Measurements from ENCODE around the gene UBE2S. TPM values are rescaled to one million over a fixed set of nuclear protein-coding genes. Genes with fewer than 3 reads are reported as not detected.

UBE2S gene
- total RNA-seq, 2 donors from 2014 or later = 10.3 to 49.9 TPM

- 18% methylated on average over 36 of the region's 43 CpGs for WGBS
- peaks cover 21% of the 10 kb centered on the region for H3K27me3 ChIP-seq (replicated peaks; ENCODE audit: insufficient read depth)
Measured at GRCh38 chr19:55377356-55378131, 30.0 kb downstream of the UBE2S start.

DNA sequence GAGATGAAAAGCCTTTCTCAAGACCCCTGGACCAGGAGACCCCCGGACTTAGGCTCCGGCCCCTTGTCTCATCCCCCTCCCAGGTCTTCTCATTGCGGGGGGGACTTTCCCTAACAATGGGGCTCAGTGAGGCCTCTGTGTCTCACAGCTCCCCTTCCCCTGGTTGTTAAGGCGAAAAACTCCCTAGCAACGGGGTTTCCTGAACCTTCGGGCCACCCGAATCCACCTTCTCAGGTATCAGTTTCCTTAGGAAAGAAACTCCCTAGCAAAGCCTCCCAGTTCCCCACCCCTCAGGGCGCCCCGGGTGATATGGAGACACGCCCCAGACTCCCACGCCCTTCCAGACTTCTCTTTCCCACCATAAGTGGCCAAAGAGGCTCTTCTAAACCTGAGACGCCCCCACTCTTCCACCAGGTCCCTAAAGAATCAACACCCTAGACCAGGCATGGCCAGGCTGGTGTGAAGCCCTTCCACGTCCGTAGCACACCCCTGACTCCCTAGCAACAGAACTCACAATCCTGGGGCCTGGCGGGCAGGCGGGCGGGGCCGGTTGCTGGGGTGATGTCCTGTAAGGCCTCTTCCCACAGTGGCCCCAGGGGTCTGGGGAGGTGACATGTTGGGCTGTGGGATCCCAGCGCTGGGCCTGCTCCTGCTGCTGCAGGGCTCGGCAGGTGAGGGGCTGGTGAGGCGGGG lies 31.2 kb downstream of the UBE2S start, which contains the start of gene TMEM190:
TSS of gene TMEM190 (plus strand) at position 586 of the 693 bp plus-strand sequence. CDS start at position 614, 28 bp downstream.
- Histone ChIP-seq H3K27ac (no peak within 1 kb of the TSS), H3K4me1 (replicated peaks) (no peaks in the 10 kb centered on the region), H3K4me3 (no peak within 1 kb of the TSS), H3K27me3 (replicated peaks; ENCODE audit: insufficient read depth) (peaks cover 31% of the 10 kb centered on the region), H3K36me3 (no peaks in the 10 kb centered on the region), H3K9me3 (no peaks in the 10 kb centered on the region)
- TF ChIP-seq CTCF (IDR thresholded peaks at IDR 0.05) = no peak
- TF ChIP-seq POLR2AphosphoS5 (IDR thresholded peaks at IDR 0.05) = no peak
- TF ChIP-seq POLR2A (IDR thresholded peaks at IDR 0.05) = no peak
- intact Hi-C loops (cut with DNase I) = no loop called here
- no peak for DNase-seq (ENCODE audit: low spot score)
- 57% methylated on average over 18 of the region's 21 CpGs for WGBS

More at GRCh38 chr19:55377356-55378131, 30.0 kb downstream of the UBE2S start:
- TF ChIP-seq POLR2A (IDR thresholded peaks at IDR 0.05) = no peak
- TF ChIP-seq POLR2AphosphoS5 (IDR thresholded peaks at IDR 0.05) = no peak
- no peak for TF ChIP-seq CTCF (IDR thresholded peaks at IDR 0.05)
- Histone ChIP-seq H3K27ac (no peak overlapping the region), H3K9me3 (no peaks in the 10 kb centered on the region), H3K36me3 (no peaks in the 10 kb centered on the region), H3K4me1 (replicated peaks) (no peaks in the 10 kb centered on the region), H3K4me3 (no peak overlapping the region)
- no peak for DNase-seq (ENCODE audit: low spot score)
- intact Hi-C loops (cut with DNase I) = no loop called here

- Histone ChIP-seq H3K4me1 (replicated peaks) (peaks cover 4% of the 10 kb centered on the region), H3K36me3 (no peaks in the 10 kb centered on the region), H3K9me3 (no peaks in the 10 kb centered on the region), H3K27me3 (replicated peaks; ENCODE audit: insufficient read depth) (peaks cover 44% of the 10 kb centered on the region), H3K4me3 (no peak overlapping the region), H3K27ac (no peak overlapping the region)
- intact Hi-C loops (cut with DNase I) = no loop called here
- TF ChIP-seq POLR2A (IDR thresholded peaks at IDR 0.05) (no peak), CTCF (IDR thresholded peaks at IDR 0.05) (no peak), POLR2AphosphoS5 (IDR thresholded peaks at IDR 0.05) (no peak)
- no peak for DNase-seq (ENCODE audit: low spot score)
- WGBS = 18% methylated on average over 24 of the region's 31 CpGs
Measured at GRCh38 chr19:55373993-55374757, 33.4 kb downstream of the UBE2S start.

DNA sequence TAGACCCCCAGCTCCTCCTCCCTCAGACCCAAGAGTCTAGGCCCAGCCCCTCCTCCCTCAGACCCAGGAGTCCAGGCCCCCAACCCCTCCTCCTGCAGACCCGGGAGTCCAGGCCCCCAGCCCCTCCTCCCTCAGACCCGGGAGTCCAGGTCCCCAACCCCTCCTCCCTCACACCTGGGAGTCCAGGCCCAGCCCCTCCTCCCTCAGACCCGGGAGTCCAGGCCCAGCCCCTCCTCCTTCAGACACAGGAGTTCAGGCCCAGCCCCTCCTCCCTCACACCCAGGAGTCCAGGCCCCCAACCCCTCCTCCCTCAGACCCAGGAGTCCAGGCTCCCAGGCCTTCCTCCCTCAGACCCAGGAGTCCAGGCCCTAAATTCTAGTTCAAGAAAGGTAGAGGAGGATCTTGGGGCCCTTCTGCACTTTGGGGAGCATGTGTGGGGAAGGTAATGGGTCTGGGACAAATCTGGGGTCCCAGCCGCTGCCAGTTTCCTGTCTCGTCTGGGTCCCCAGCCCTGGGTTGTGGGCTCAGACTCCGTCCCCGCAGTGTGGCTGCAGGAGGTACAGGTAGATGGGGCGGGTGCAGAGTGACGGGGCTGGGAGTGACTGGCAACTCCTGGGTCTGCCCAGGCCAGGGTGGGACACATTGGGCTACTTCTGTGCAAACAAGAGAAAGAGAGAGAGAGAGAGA lies 34.1 kb downstream of the UBE2S start:
- WGBS = 48% methylated on average over 9 of the region's 9 CpGs
- H3K4me1 ChIP-seq (replicated peaks) = peaks cover 4% of the 10 kb centered on the region

More for the DNA sequence above, 34.1 kb downstream of the UBE2S start:
- intact Hi-C loops (cut with DNase I) = no loop called here
- no peak for DNase-seq (ENCODE audit: low spot score)
- H3K36me3 ChIP-seq = no peaks in the 10 kb centered on the region
- TF ChIP-seq POLR2A (IDR thresholded peaks at IDR 0.05) (no peak), CTCF (IDR thresholded peaks at IDR 0.05) (no peak), POLR2AphosphoS5 (IDR thresholded peaks at IDR 0.05) (no peak)
- no peak overlapping the region for H3K4me3 ChIP-seq
- H3K27me3 ChIP-seq (replicated peaks; ENCODE audit: insufficient read depth) = peaks cover 44% of the 10 kb centered on the region
- no peak overlapping the region for H3K27ac ChIP-seq
- H3K9me3 ChIP-seq = no peaks in the 10 kb centered on the region
